ENCODE data around the gene CDKL2. TPM values are rescaled to one million over a fixed set of nuclear protein-coding genes. Genes with fewer than 3 reads are reported as not detected.

CDKL2 gene
- total and polyA plus RNA-seq, 2 of the 4 experiments (the other 2 are of a cell fraction): 0.09 to 0.18 TPM

DNA sequence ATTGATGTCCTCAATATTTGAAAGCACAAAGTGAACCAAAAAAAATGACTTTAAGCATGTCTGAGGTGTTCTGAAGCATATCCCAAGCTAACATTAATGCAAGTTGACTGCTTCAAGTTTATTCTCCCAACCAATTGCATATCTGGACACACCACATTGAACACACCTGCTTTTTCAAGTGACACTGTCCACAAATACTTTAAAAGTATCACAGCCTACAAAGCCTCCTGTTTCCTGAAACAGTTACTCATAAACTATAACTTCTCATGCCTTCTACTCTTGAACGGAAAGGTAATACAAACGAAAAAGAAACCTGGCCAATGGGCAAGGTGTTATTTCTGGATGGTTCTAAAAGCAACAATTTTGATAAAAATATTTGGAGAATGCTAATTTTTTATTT is 1.1 kb downstream of the CDKL2 start:
- Histone ChIP-seq H3K23ac (ENCODE audit: low read depth, low read length) (no peak overlapping the region), H3K9ac (ENCODE audit: low read depth, low read length) (no peak overlapping the region), H3K4me1 (ENCODE audit: control insufficient read depth, insufficient read depth, low read length) (peaks cover 2% of the 10 kb centered on the region; the same call in 1 of the 2 replicates), H2AK9ac (replicated peaks; ENCODE audit: low read depth, low read length, poor library complexity) (no peak overlapping the region), H3K4me2 (ENCODE audit: low read depth, low read length) (no peak overlapping the region), H3K9me3 (ENCODE audit: control insufficient read depth, insufficient read depth, low read length) (no peaks in the 10 kb centered on the region), H3K4ac (ENCODE audit: low read depth, low read length) (no peak overlapping the region), H3K18ac (ENCODE audit: low read depth, low read length) (no peak overlapping the region), H3K4me3 (ENCODE audit: insufficient read depth, low read depth, low read length) (no peak overlapping the region), H4K20me1 (ENCODE audit: insufficient read depth, low read length) (no peaks in the 10 kb centered on the region), H4K5ac (ENCODE audit: low read depth, low read length) (no peak overlapping the region), H4K8ac (ENCODE audit: low read depth in 2 of 2, low read length in 2 of 2) (no peak overlapping the region), H2AFZ (replicated peaks; ENCODE audit: low read length, poor library complexity) (no peak overlapping the region), H2BK5ac (ENCODE audit: low read depth, low read length, poor library complexity, severe bottlenecking) (no peak overlapping the region), H3K56ac (ENCODE audit: extremely low read depth, insufficient read depth, low read length) (no peak overlapping the region), H2BK15ac (ENCODE audit: low read depth, low read length) (no peak overlapping the region), H2AK5ac (ENCODE audit: low read depth, low read length) (no peak overlapping the region), H3K27ac (ENCODE audit: insufficient read depth, low read length) (no peak overlapping the region), H3K27me3 (ENCODE audit: control insufficient read depth, insufficient read depth, low read length) (no peaks in the 10 kb centered on the region), H3K9me1 (ENCODE audit: insufficient read depth, low read length) (peaks cover 5% of the 10 kb centered on the region; the same call in 1 of the 2 replicates), H2BK20ac (ENCODE audit: low read depth, low read length) (no peak overlapping the region), H3K36me3 (ENCODE audit: control insufficient read depth, insufficient read depth, low read length) (no peaks in the 10 kb centered on the region), H3K79me1 (ENCODE audit: low read depth in 1 of 2, low read length in 2 of 2) (no peaks in the 10 kb centered on the region), H4K91ac (ENCODE audit: insufficient read depth, low read depth, low read length) (no peak overlapping the region), H2BK120ac (ENCODE audit: low read depth, low read length) (no peak overlapping the region), H3K14ac (replicated peaks; ENCODE audit: low read depth, low read length) (no peak overlapping the region)
- ChIA-PET CTCF (no interaction called here), POLR2A (ENCODE audit: unreplicated experiment) (no interaction called here)
- dilution Hi-C loops (cut with HindIII; ENCODE audit: low sequenced_read_pairs, unreplicated experiment) (no loop called here), intact Hi-C loops (cut with micrococcal nuclease) (no loop called here), in situ Hi-C loops (cut with MboI; ENCODE audit: low sequenced_read_pairs) (no loop called here)
- no peak for ATAC-seq (ENCODE audit: low read depth)
- no peak for TF ChIP-seq RCOR1 (IDR thresholded peaks at IDR 0.05; ENCODE audit: insufficient replicate concordance, low read length)
- TF ChIP-seq RFX5 (IDR thresholded peaks at IDR 0.05; ENCODE audit: low read depth, low read length): no peak
- no peak for TF ChIP-seq MAFK (IDR thresholded peaks at IDR 0.05; ENCODE audit: low read depth, low read length)
- TF ChIP-seq, protein P1, sequence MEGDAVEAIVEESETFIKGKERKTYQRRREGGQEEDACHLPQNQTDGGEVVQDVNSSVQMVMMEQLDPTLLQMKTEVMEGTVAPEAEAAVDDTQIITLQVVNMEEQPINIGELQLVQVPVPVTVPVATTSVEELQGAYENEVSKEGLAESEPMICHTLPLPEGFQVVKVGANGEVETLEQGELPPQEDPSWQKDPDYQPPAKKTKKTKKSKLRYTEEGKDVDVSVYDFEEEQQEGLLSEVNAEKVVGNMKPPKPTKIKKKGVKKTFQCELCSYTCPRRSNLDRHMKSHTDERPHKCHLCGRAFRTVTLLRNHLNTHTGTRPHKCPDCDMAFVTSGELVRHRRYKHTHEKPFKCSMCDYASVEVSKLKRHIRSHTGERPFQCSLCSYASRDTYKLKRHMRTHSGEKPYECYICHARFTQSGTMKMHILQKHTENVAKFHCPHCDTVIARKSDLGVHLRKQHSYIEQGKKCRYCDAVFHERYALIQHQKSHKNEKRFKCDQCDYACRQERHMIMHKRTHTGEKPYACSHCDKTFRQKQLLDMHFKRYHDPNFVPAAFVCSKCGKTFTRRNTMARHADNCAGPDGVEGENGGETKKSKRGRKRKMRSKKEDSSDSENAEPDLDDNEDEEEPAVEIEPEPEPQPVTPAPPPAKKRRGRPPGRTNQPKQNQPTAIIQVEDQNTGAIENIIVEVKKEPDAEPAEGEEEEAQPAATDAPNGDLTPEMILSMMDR (conservative IDR thresholded peaks at IDR 0.05; ENCODE audit: low read depth, low read length): no peak
- no peak for TF ChIP-seq BHLHE40 (IDR thresholded peaks at IDR 0.05; ENCODE audit: low read depth, low read length)
- TF ChIP-seq CHD1 (IDR thresholded peaks at IDR 0.05; ENCODE audit: low read depth, low read length): no peak
- no peak for TF ChIP-seq POLR2A (IDR thresholded peaks at IDR 0.05; ENCODE audit: low read depth, low read length)
- TF ChIP-seq, protein P2, sequence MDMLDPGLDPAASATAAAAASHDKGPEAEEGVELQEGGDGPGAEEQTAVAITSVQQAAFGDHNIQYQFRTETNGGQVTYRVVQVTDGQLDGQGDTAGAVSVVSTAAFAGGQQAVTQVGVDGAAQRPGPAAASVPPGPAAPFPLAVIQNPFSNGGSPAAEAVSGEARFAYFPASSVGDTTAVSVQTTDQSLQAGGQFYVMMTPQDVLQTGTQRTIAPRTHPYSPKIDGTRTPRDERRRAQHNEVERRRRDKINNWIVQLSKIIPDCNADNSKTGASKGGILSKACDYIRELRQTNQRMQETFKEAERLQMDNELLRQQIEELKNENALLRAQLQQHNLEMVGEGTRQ (IDR thresholded peaks at IDR 0.05; ENCODE audit: low read depth, low read length): no peak
- TF ChIP-seq NFE2L2 (IDR thresholded peaks at IDR 0.05; ENCODE audit: low read depth, low read length): no peak
- no peak for TF ChIP-seq FOS (IDR thresholded peaks at IDR 0.05; ENCODE audit: low read depth, low read length)
- no peak for TF ChIP-seq MXI1 (IDR thresholded peaks at IDR 0.05; ENCODE audit: borderline replicate concordance, low read depth, low read length)
- no peak for TF ChIP-seq CEBPB (IDR thresholded peaks at IDR 0.05; ENCODE audit: low read depth, low read length)
- TF ChIP-seq MAZ (IDR thresholded peaks at IDR 0.05; ENCODE audit: borderline replicate concordance, low read depth, low read length): no peak
- TF ChIP-seq SMC3 (IDR thresholded peaks at IDR 0.05; ENCODE audit: low read depth, low read length): no peak
- no peak for TF ChIP-seq RAD21 (IDR thresholded peaks at IDR 0.05; ENCODE audit: low read length)
- TF ChIP-seq, protein P3, sequence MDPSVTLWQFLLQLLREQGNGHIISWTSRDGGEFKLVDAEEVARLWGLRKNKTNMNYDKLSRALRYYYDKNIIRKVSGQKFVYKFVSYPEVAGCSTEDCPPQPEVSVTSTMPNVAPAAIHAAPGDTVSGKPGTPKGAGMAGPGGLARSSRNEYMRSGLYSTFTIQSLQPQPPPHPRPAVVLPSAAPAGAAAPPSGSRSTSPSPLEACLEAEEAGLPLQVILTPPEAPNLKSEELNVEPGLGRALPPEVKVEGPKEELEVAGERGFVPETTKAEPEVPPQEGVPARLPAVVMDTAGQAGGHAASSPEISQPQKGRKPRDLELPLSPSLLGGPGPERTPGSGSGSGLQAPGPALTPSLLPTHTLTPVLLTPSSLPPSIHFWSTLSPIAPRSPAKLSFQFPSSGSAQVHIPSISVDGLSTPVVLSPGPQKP (IDR thresholded peaks at IDR 0.05; ENCODE audit: borderline replicate concordance, low read depth, low read length): no peak
- BruUV-seq (replicated peaks): no TSS peak
- no peak for DNase-seq
- no CpG with 5 or more reads among the region's 2 CpGs for WGBS, 2 experiments (ENCODE audit: extremely low coverage in 2 of 2, insufficient read length in 1 of 2)

Data from IMR-90 (cell line).